Stimulated activated CD8-positive, alpha-beta memory T cell treated with anti-CD3 and anti-CD28 coated beads, Interleukin-15, amount 100 ng/mL, for 4 hours (primary cell): Measurements from ENCODE around the gene MARCHF10.
"Not testable (repeated sequence)": the region's sequence is repeated elsewhere in the genome, so short reads cannot be mapped to it uniquely, and the experiment has no call there.

ENCODE experiments used
- DNase-seq, 2 donors: peaks; one replicate each; pipeline ENCODE4 v3.0.0-alpha.2; 2020; ENCODE audit warnings: low read depth in 2 of 2

The MARCHF10 gene

DNA sequence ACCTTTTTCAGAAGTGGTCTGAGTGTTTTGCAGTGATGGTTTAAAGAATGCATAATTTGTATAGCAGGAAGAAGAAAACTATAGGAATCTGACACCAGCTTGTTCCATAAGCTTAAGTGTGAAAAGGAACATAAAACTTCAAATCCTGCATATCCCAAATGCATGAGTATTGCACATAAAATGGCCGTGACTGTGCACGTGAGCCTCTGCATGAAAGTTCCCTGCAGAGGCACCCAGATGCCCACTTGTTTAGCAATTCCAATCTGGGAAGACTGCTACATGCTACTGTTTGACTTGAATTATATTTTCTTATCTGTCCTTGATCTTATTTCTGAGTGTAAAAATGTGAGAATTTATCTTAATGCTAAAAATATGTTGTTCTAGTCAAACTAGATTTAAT is 21.5 kb downstream of the MARCHF10 start:
- no peak for DNase-seq

DNA sequence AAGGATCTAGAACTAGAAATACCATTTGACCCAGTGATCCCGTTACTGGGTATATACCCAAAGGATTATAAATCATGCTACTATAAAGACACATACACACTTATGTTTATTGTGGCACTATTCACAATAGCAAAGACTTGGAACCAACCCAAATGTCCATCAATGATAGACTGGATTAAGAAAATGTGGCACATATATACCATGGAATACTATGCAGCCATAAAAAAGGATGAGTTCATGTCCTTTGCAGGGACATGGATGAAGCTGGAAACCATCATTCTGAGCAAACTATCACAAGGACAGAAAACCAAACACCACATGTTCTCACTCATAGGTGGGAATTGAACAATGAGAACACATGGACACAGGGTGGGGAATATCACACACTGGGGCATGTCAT is 22.1 kb downstream of the MARCHF10 start:
- not testable (repeated sequence) for DNase-seq

DNA sequence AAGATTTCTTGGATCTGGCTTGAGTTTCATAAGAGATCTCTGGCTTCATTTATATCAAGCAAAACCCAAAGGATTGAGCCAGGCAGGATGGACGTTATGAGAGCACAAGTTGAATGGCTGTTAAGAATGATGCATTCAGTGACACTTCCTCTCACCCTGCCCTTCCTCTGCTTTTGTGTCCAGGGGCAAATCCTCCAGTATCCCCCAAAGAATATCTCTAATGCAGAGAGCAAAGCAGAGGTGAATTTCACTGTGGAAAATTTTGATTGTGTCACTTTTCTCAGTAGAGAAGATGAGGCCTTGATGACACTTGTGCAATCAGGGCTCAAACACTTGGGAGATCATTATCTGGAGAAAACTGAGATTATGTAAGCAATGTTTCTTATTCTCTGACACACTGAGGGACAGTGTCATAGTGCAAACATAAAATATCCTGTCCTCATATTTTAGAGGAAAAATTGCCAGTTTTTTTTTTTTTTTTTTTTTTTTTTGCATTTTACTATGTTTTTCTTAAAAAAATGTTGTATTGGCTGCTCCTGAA is 25.3 kb downstream of the MARCHF10 start:
- no peak for DNase-seq

DNA sequence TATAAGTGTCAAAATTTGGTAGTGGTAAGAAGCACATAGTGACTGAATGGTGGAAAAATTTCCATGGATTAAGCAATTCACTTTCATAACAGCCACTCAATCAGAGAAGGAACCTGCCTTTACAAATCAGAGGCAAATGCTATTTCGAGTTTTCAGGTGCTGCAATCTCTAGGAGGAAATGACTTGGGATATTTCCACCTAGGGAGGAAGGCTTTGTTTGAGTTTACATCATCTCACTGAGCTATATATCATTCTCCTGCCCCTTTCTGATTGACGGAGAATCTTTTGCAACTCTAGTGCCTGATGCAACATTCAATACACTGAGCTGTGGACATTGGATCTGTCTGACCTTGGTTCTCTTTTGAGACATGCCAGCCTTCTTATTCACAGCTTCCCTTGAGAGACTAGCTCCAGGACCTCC is 26.3 kb downstream of the MARCHF10 start:
- DNase-seq = no peak

DNA sequence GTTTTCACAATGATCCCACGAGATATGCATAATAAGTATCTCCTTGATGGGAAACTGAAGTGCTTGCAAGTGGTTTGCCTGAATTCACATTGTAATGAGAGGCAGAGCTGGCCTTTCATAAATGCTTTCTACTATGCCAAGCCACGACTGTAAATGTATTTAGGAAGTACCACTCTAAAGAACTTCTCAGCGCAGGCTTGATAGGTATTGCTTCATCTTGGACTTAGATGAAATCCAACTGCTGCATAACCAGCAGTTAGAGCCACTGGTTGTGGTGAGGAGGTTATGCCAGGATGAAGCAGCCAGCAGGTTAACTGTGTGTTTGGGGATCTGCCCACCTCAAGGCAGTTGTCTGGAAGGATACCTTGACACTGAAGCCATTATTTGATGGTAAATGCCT is 26.8 kb downstream of the MARCHF10 start:
- DNase-seq = no peak

DNA sequence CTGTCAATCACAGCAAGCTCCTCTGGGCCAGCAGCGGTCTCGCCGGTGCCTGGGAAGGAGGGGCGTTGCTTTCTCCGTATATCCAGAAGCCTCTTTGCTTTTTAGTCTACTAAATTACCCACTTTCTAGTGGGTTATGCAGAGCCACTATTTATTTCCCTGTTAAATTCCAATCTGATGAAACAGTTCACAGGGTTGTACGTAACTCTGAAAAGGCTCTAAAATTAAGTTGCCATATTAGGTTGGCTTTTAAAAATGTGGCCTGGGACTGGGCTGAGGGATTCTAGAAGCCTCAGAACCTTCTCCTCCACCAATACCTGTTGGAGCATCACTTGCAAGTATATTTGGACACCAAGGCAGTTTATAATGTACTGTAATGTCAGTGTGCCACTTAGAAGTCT is 27.2 kb downstream of the MARCHF10 start:
- no peak for DNase-seq

DNA sequence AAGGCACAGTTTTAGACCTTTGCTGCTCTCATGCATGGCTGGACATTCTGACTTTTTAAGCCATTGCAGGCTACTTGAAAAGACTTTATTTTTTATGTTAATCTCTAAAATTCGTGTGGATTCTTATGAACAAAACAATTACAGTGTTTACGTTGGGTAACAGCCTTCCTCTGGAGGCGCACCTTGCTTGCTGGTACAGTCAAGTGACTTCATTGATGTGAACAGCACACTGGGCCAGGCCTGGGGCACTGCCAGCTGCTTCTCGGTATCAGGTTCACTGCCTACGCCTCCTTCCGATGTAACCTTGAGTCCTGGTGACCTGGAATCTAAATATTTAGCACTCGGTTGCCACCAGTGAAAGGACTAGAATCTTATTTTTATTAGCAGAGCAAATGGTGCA is 27.8 kb downstream of the MARCHF10 start:
- DNase-seq = no peak

DNA sequence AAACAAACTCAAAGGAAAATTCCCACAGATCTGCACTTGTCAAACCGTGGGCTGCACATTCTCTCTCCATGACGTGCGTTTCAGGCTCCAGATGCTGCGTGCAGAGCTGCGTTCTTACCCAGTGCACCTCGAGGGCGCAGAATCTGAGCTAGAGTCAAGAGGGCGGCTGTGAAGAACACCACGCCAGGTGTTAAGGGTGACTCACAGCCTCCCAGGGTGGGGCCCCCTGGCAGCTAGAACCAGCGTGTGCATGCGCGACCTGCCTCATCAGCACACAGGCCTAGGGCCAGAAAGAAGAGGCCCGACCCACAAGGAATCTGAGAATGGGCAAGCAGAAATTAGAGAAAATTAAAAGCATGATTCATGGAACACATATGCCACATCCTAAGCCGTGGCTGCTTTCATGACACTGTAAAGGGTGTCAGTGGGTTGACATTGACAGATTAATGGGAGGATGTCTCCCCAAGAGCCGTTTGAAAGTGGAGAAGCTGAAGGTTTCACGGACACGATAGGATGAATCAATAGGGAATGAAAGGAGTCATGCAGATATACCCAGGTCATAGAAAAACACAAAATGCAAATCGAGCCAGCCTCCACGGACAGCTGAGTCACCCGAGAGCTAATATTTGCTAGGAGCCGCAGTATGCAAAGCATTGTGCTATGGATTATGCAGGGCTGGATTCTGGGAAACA is 29.0 kb downstream of the MARCHF10 start:
- no peak for DNase-seq

DNA sequence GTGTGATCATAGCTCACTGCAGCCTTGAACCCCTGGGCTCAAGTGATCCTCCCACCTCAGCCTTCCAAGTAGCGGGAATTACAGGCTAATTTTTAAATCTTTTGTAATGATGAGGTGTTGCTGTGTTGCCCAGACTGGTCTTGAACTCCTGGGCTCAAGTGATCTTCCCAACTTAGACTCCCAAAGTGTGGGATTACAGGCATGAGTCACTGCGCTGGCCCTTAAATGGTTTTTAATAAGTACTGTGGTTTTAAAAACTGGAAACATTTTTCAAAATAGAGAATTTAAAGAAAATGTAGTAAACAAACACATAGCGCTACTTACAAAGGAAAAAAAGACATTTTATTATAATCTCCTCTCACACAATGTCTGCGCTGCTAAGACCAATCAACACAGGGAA is 32.2 kb downstream of the MARCHF10 start:
- no peak for DNase-seq

DNA sequence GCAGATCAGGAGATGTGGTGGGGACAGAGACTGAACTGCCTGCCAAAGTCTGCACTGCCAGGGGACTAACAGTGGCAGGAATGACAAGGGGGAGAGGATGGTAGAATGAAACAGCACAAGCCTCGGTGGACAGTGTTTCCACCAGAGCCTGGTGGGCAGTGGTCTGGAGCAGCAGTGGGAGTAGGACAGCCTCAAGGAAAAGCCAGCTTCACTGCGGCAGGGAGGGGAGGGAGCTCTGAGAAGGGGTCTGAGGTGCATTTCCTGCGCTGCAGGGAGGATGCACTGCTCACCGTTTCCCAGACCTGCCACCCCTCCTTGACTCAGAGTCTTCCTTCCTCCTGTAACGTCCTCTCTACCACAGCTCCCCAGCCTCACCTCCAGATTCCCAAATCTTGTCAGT is 33.8 kb downstream of the MARCHF10 start:
- no peak for DNase-seq

DNA sequence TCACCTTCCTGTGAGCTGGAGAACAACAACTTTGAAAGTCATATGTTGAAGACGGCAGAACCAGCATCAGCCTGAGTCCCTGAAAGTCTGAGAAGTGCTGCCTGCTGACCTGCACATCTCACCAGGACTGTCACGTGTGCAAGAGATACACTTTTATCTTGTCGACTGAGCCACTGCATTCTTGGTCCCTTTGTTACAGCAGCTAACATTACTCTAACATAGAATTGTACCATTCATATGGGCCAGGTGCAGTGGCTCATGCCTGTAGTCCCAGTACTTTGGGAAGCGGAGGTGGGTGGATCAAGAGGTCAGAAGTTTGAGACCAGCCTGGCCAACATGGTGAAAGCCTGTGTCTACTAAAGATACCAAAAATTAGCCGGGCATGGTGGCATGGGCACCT is 40.1 kb downstream of the MARCHF10 start:
- DNase-seq = no peak

DNA sequence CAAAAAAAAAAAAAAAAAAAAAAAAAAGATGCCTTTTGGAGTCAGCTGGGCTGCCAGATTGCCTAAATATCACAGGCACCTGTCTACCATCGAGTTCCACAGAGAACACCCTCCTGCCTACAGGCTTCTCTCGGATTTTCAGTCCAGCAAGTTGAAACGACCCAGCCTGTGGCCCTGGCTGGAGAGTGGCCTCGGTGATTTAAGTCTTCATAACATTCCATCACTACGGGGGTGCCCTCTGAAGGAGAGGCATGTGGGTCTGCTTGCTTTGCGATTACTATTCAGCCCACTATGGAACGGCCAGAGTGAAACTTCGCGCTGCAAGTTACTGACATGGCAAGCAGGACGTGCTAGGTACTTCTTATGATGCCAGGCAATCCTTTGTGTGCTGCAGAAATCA is 42.8 kb downstream of the MARCHF10 start:
- DNase-seq = no peak

DNA sequence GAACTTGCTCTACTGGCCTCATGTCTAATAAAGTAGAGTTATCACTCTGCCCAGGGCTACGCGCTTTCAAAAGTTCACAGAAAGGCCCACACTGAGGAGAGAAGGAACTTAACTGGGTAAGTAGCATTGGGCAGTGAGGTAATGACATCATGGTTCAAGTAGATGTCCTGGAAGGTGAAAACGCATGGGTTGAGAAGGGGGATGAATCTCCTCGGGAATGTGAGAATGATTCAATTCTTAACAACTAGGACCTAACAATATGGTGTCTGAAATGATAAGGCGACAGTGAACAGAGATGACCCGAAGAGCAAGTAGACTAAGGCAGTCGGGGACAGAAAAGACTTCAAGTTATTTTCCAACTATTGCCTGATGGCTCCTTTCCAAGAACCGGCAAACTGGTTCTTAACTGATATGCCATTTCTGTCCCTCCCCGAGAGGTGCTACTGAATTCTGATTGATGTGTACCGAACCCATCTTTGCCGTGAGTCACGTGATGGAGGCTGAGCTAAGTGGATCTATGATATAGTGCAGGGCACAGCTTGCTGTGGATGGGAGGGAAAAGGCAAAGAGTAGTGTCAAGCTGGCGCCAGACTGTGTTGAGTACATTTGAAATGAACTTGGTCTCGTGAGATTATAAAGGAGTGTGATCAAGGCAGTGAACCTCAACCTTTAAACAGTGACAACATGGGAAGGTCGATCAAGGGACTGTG is 44.1 kb downstream of the MARCHF10 start:
- DNase-seq = no peak

DNA sequence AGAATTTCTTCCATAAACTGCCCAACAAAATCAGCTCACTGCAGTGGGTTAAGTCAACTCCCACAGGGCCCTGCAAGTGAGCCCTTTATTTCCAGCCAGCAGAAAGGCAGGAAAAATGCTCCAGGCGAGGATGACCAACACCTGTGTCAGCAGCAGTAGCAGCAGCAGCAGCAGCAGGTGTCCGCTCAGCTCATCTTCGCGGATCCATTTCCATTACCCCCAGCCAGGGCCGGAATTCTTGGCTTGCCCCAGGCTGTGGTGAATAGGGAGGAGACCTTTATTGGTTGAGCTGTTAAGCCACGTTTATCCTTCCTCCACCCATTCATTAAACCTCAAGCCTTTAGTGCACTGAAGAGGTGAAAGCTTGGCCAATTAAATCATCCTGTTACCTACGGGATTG is 46.2 kb downstream of the MARCHF10 start:
- no peak for DNase-seq

DNA sequence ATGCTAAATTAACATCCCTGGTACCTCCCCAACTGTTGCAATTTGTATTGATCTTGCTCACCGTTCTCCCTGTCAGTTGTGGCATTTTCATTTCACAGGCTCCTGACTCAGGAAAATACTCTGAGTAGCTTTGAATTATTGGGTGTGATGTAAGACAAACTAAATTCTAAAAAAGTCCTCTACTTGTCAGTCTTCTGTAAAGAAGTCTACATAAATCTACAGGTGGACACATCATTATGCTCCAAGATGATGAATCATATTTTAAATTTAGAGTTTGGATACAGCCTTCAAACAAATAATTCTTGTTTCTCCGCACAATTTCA is 47.2 kb downstream of the MARCHF10 start:
- no peak for DNase-seq

DNA sequence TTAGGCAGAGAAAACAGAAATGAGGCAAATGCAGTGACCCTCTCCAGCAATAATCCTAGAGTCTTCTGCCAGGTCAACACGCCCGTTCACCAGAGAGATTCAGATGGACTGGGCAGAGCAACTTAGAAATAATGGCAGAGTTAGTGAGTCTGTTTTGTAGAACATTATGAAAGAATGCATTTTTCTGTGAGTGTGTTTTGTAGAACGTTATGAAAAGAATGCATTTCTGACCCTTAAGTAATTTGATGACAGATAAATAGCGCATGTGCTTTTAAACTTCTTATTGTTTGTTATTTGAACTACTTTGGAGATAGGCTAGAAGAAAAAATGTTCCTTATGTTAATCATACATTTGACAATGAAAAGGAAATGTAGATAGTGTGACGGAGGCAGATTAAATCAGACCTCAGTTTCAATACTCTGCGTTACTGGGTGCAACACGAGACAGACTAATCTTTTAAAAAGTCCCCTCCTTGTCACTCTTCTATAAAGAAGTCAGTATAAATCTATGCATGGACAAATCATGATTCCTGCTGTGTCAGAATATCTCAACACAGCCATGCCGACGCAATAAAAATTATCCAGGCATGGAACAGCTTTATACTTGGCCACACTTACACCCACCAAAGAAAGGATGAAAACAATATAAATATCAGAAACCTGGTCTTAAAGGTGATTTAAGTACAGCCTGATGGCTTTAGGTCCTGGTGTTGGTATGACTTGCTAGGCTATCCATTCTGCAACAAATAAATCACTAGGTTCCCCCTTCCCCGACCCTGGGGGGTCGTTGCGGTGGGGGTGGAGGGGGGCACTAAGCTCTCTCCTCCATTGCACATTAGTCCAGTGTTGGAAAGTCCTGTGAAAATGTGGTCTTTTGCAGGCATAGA is 47.8 kb downstream of the MARCHF10 start:
- no peak for DNase-seq

DNA sequence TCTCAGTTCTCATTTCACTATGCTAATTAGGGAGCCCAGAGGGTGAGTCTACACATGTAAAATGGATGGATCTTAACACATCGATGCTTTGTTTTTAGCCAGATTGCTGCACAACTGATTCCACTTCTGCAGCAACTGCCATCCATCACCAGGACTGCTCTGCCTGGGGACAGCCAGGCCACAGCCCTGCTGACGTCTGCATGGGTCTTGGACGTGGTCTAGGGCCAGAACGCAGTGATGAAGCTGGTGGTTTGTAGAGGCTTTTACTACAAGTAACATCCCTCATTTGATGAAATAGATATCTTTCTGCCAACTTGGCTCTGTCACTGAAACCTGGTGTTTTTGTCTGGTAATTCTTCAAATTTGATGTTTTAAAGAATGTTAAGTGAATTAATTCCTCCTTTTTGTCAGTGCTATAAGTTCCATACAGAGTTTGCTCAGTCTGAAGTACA is 50.6 kb downstream of the MARCHF10 start:
- DNase-seq = no peak

DNA sequence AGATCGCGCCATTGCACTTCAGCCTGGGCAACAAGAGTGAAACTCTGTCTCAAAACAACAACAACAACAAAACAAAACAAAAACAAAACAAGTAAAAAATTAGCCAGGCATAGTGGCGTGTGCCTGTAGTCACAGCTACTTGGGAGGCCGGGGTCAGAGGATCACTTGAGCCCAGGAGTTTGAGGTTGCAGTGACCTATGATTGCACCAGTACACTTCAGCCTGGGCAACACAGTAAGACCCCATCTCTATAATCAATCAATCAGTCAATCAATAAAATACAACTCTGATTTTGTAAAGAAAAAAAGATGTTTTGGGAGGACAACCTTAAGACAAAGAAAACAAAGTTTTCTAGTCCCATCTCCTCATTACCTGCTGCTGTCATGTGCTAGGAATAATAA is 51.9 kb downstream of the MARCHF10 start:
- DNase-seq = no peak

DNA sequence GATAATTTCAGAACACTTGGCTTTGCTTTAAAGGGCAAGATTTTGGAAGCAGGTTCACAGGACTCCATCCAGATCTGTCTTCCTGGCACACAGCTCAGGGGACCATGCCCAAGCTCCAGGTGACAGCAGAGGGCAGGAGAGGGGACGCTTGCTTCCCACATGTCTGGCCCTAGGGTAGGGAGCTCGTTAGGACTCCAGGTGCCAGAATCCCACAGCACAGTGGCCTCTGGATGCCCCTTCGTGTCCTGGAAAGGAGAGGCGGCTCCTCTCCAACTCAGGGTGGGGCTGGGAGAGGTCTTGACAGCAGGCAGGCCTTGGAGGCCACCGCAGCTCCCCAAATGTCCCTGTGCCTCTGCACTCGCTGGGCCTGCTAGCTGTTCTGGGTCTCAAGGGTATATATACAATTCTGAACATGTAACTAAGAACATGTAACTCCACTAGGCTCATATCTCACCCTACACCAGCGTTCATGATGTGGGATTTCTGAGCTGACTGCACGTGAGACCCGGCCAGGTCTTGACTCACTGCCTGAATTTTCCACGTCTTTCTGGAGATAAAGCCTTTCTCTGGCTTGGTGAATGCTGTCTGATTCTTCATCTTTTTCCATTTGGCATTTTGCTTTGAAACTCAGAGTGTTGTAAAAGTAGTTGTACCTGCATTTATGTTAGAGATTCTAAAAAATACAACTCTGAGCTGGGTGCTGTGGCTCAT is 52.8 kb downstream of the MARCHF10 start:
- DNase-seq = no peak

DNA sequence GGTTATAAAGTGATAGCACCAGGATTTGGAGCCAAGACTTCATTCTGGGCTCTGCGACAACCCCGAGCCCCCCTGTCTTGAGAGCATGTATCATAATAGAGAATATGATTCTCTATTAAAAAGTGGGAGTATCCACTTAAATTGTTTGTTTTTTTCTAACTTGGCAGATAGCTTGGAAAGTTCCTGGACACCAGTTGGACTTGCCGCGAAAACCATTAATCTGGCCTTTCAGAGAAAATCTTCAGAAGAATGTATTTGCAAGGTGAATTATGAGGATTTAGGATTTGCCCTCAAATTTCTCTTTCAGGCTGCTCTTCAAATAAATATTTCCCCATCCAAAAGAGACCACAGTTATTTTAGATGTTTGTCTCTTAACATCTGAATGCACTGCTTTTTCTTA is 53.5 kb downstream of the MARCHF10 start:
- no peak for DNase-seq

DNA sequence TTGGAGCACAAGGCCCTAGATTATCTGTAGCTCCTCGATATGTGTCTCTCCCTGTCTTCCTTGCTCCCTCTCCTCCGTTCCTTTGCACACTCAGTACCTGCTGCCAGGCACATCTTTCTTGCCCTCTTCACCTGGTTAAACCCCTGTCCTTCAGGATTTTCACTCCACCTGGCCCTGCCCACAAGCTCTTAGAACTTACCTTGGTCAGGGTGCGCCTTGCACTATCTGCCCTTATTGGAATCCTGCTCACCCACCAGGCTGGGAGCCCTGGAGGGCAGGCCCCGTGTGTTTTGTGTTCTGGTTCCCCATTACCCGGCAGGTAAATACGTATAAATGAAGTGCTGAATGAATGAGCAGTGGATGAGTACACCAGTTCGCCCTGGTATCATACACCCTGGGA is 54.6 kb downstream of the MARCHF10 start:
- no peak for DNase-seq
